NCI-H748 (cell line): ENCODE results near the gene CHMP1A.
"Not testable (repeated sequence)": the region's sequence is repeated elsewhere in the genome, so short reads cannot be mapped to it uniquely, and the experiment has no call there.

Experiments
- DNase-seq: peaks from one replicate; lab custom pipeline; 2025; ENCODE audit not compliant: unreplicated experiment; lab: John Stamatoyannopoulos, UW

Gene CHMP1A

GRCh38 chr16:89693289-89693731, 35.8 kb upstream of the CHMP1A start:
- no peak for DNase-seq

GRCh38 chr16:89691986-89692569, 34.6 kb upstream of the CHMP1A start:
- DNase-seq, result no peak

DNA sequence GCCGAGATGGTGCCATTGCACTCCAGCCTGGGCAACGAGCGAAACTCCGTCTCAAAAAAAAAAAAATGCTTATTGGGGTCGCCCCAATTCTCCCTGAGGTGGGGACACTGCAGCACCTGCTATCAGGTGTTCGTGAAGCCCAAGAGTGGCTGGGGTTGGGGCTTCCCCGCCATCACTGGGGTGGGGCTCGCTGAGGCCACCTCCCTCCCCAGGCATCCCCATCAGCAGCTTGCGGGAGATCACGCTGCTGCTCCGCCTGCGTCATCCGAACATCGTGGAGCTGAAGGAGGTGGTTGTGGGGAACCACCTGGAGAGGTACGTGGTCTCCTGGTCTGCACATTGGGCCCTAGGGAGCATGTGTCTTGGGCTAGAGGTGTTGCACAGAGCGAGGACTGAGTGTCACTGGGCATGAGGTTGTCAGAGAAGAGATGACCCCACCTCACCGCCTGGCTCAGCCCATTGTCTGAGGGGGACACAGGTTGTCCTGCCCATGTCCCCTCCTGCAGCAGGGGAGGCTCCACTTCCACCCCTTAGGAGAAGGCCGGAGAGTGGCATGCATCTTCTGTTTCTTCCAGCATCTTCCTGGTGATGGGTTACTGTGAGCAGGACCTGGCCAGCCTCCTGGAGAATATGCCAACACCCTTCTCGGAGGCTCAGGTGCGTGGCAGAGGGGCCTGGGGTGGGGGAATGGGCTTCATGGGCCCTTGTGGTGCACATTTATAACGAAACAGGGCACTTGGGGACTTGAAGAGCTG, 33.9 kb upstream of the CHMP1A start:
- no peak for DNase-seq

GRCh38 chr16:89690392-89690901, 32.9 kb upstream of the CHMP1A start:
- no peak for DNase-seq

GRCh38 chr16:89689621-89690020, 32.1 kb upstream of the CHMP1A start:
- DNase-seq, result not testable (repeated sequence)

DNA sequence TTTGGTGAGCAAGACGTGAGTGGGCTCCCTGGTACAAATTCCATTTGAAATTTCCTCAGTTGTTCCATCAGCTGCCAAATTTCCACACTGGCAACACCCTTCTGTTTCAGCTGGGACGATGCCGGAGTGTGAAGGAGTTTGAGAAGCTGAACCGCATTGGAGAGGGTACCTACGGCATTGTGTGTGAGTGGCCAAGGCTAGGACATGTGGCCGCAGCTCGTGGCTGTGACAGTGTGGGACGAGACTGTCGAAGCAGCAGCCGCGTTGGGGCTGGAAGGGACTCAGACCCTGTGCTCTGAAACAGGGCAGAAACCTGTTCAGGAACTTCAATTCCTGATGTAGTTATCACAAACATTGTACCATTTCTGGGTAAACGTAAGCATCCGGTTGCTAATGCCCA, 31.6 kb upstream of the CHMP1A start:
- no peak for DNase-seq

DNA sequence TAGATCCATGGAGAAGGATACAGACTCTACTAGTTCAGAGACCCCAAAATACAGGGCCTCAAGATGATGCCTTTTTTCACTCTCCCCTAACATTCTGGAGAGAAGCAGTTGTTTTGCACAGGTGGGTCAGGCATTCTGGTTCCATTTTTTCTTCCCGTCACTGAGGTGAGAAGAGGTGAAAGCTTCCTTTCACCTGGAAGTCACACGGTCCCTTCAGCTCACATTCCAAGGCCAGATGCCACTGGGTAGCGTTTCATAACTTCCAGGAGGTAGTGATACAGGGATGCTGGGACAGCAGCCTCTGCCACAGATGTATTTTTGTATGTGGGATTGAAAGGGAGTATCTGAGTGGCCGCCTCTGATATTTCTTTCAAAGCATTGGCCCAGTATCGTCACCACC, 30.9 kb upstream of the CHMP1A start:
- DNase-seq, result no peak

DNA sequence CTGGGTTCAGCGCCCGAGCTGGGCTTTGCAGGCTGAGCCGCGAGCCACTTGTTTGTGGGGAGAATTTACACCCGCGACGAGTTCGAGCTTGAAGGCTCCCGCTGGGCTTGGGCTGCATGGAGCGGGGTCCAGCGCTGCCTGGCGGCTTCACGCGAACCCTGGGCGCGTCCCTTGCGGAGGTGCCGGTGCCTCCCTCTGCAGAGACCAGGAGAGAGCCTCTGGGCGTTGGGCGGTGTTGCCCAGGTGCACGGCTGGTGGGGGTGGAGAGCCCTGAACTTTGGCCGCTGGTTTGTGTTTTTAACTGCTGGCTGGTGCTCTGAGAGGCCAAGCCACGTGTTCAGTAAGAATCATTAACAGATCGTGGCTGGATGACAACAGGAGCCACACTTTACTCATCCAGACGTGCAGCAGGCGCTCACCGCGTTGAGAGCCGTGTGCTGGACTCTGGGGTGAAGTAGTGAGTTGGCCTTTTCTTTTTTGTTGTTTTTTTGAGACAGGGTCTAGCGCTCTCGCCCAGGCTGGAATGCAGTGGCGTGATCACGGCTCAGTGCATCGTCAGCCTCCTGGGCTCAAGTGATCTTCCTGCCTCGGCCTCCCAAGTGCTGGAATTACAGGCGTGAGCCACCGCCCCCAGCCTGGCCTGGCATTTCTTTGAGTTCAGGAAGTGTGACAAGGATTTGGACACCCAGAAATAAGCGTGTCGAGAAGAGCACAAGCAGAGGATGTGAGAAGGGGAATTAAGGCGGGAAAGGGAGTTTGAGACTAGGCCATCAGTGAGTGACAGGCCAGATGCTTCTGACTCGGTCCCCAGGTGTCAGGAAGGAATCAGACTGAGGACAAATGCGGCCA, 29.8 kb upstream of the CHMP1A start:
- DNase-seq, result peak; percentile 72

DNA sequence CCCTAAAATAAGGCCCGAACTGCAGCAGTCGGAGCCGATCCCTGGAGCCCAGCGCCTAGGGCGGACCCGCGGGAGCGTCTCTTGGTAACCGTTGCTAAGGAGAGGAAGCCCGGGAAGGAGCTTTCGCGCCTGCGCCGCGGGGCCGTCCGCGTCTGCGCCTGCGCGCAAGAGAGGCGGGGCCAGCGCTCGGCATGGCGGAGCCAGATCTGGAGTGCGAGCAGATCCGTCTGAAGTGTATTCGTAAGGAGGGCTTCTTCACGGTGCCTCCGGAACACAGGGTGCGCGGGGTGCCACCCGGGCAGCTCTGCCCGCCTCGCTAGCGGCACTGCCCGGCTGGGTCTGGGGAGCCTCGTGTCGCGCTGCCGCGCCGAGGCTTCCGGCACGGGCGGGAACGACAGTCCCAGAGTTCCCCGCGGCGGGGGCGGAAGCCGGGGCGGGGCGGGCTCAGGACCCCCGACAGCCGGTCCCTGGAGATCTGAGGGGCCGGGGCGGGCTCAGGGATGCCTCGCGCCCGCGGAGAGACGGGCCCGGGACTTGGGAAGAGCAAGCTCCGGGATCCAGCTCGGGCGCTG, 29.1 kb upstream of the CHMP1A start, which contains the start of gene CDK10:
TSS of gene CDK10 (plus strand) at position 170 of the 572 bp plus-strand sequence. CDS start at position 192, 22 bp downstream.
- DNase-seq, result peak; percentile 90

- DNase-seq, result no peak
Measured at GRCh38 chr16:89685916-89686315, 28.4 kb upstream of the CHMP1A start.

DNA sequence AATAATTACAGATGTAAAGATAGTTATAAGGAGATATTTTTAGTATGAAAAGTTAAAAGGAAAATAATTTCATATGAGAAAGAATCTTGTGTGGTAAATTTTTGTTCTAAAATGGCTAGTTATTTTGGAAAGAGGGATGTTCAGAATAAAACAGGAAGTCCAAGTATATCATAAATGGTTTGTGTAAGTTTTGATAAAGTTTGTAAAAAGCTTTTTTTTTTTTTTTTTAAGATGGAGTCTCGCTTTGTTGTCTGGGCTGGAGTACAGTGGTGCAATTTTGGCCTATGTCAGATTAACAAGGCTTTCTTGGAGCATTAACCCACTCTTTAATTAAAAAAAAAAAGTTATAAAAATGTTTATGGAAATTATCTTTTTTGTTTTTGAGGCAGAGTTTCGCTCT, 20.8 kb upstream of the CHMP1A start:
- no peak for DNase-seq

DNA sequence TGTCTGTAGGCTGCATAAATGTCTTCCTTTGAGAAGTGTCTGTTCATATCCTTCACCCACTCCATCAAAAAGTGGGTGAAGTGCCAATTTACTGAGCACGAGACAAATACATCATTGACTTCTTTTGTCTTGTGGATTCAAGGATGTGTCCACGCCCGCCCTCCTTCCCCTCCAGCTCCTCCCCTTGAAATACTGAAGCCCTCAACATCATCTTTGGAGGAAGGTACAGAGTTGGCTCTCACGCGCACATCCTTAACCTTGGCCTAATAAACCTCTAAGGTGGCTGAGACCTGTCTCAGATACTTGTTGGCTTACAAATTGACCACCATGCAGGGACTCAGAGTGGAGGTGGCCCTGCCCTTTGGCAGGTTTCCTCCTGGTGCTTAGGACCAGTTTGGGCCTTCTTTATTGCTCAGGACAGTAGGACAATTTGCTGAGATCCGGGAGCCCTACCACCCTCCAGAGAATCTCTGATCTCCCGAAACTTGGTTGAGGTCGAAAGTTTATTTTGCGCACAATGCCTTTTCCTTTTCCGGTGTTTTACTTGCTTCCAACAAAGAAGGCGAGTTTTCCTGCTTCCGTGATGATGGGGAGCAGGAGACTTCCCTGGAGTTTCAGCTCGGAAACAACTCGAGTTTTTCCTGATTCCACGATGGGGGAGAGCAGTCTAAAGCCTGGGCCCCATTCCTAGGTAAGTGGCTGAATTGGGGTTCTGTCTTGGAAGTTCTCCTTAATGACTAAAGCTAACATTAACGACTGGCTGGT, 14.9 kb upstream of the CHMP1A start:
- DNase-seq, result no peak

DNA sequence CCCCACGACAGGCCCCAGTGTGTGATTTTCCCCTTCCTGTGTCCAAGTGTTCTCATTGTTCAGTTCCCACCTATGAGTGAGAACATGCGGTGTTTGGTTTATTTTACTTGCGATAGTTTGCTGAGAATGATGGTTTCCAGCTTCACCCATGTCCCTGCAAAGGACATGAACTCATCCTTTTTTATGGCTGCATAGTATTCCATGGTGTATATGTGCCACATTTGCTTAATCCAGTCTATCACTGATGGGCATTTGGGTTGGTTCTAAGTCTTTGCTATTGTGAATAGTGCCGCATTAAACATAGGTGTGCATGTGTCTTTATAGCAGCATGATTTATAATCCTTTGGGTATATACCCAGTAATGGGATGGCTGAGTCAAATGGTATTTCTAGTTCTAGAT, 14.1 kb upstream of the CHMP1A start:
- not testable (repeated sequence) for DNase-seq

DNA sequence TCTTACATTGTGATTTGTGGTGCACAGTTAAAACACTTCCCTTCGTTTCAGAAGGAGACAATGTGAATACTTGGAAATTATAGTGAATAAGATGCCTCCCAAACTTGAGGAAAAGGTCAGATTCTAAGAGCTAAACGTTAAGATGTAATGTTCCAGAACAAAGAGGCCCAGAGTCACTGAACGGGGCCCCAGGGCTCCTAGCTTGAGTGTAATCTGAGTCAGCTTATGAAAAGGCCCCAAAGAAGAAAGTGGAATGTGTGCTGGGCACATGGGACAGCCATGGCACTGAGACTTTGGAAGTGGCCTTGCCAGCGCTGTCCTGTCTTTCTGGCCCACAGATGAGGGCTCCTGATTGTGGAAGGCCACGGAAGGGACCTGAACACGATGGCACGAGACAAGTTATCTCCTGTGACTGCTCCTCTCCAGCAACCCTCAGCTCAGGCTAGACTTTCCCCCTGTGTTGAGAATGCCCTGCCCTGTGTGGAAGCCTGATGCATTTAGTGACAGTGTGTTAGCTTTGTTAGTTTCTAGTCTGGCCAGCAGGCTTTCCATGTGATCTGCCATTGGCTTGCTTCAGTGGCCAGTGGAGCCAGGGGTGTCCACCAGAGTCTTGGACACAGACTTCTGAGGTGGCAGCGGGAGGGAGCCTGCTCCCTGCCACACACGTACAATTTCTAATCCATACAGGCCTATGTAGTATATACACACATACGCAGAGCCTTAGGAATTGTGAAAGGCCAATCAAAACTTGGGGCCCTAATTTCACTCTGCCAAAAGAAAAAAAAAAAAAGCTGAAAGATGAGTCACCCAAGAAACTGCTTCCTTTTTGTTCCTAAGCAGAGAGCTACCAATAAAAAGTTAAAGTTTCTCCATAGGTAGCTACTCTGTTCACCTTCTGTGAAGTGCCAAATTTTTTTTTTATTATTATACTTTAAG, 13.3 kb upstream of the CHMP1A start:
- no peak for DNase-seq

DNA sequence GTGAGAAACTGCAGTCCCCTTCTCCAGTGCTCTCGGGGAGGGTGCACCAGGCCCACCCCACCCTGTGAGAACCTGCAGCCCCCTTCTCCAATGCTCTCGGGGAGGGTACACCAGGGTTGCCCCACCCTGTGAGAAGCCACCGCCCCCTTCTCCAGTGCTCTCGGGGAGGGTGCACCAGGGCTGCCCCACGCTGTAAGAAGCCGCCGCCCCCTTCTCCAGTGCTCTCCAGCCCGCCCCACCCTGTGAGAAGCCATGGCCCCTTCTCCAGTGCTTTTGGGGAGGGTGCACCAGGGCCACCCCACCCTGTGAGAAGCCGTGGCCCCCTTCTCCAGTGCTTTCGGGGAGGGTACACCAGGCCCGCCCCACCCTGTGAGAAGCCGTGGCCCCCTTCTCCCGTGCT, 12.2 kb upstream of the CHMP1A start:
- no peak for DNase-seq

DNA sequence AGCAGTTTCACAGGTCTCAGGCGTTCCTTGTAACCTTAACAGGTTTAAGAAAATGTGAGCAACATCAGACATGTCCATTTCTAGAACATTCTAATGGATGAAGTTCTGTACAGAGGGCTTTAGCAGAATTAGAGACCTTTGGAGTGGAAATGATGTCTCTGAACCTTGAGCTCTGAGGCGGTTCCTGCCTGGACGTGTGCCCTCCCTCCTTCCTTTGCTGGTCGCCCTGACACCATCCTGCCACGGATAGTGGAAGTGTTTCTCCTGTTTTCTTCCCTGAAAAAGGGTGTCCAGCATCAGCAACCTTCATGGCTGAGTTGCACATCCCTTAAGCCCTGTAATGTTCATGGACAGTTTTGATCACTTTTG, 11.3 kb upstream of the CHMP1A start:
- no peak for DNase-seq

- no peak for DNase-seq
Measured at GRCh38 chr16:89667633-89668032, 10.1 kb upstream of the CHMP1A start.

GRCh38 chr16:89667000-89667399, 9.5 kb upstream of the CHMP1A start:
- DNase-seq, result peak; percentile 6

GRCh38 chr16:89664238-89664637, 6.7 kb upstream of the CHMP1A start:
- DNase-seq, result not testable (repeated sequence)
